HepG2 (cell line): ENCODE measurements around the gene RNMT. TPM values are rescaled to one million over a fixed set of nuclear protein-coding genes. Genes with fewer than 3 reads are reported as not detected.

Experiments used
- ATAD3A ChIP-seq: sonication (generic); formaldehyde crosslinking; IDR thresholded peaks from 2 replicates; pipeline ENCODE4 v1.4.0; 2020; ENCODE audit warnings: missing genetic modification reagents
- EED ChIP-seq: sonication (generic); formaldehyde crosslinking; IDR thresholded peaks from 2 replicates; pipeline ENCODE4 v1.5.0; 2020; ENCODE audit warnings: mild to moderate bottlenecking, missing genetic modification reagents
- FOXP1 ChIP-seq, 2 experiments: fragments of 450-650 bp in 1 of 2; IDR thresholded peaks; 2 replicates each; pipeline ENCODE4 v1.6.1; 2017 to 2018; ENCODE audit warnings: antibody characterized with exemption in 1 of 2
- HNF4A ChIP-seq: sonication (generic); formaldehyde crosslinking; IDR thresholded peaks from 2 replicates; pipeline ENCODE4 v1.4.0; 2020; ENCODE audit warnings: missing genetic modification reagents
- ISX ChIP-seq: sonication (generic); formaldehyde crosslinking; conservative IDR thresholded peaks from 2 replicates; pipeline ENCODE4 v1.5.0; 2020; ENCODE audit warnings: missing genetic modification reagents
- NFIB ChIP-seq: sonication (generic); formaldehyde crosslinking; IDR thresholded peaks from 2 replicates; pipeline ENCODE4 v1.9.0; 2021; ENCODE audit warnings: missing genetic modification reagents, mild to moderate bottlenecking, borderline replicate concordance
- NR2F2 ChIP-seq: IDR thresholded peaks from 2 replicates; pipeline ENCODE4 v1.6.1; 2012; ENCODE audit warnings: low read depth, inconsistent platforms, borderline replicate concordance
- POGZ ChIP-seq: sonication (generic); formaldehyde crosslinking; IDR thresholded peaks from 2 replicates; pipeline ENCODE4 v1.4.0; 2020; ENCODE audit warnings: mild to moderate bottlenecking, missing genetic modification reagents
- RORA ChIP-seq: sonication (generic); formaldehyde crosslinking; IDR thresholded peaks from 2 replicates; pipeline ENCODE4 v1.5.0; 2020; ENCODE audit warnings: mild to moderate bottlenecking, missing genetic modification reagents, moderate library complexity
- SOX6 ChIP-seq, 2 experiments: fragments of 450-650 bp in 1 of 2; sonication (generic) in 1 of 2; formaldehyde crosslinking in 1 of 2; IDR thresholded peaks; 2 replicates each; pipeline versions ENCODE4 v1.4.0 to v1.6.1; 2017 to 2020; ENCODE audit warnings: antibody characterized with exemption in 1 of 2, mild to moderate bottlenecking in 1 of 2, missing genetic modification reagents in 1 of 2
- ZBTB14 ChIP-seq: sonication (generic); formaldehyde crosslinking; IDR thresholded peaks from 2 replicates; pipeline ENCODE4 v1.4.0; 2020; ENCODE audit warnings: missing genetic modification reagents
- ZBTB26 ChIP-seq: IDR thresholded peaks from 2 replicates; pipeline ENCODE4 v1.6.1; 2016; ENCODE audit warnings: missing compliant biosample characterization, missing genetic modification reagents, borderline replicate concordance
- ZNF318 ChIP-seq: sonication (generic); formaldehyde crosslinking; IDR thresholded peaks from 2 replicates; pipeline ENCODE4 v1.4.0; 2020; ENCODE audit warnings: mild to moderate bottlenecking, missing genetic modification reagents
- ZNF383 ChIP-seq: sonication (generic); formaldehyde crosslinking; IDR thresholded peaks from 2 replicates; pipeline ENCODE4 v1.4.0; 2020; ENCODE audit warnings: missing genetic modification reagents, mild to moderate bottlenecking, borderline replicate concordance
- ZNF484 ChIP-seq: sonication (generic); formaldehyde crosslinking; IDR thresholded peaks from 2 replicates; pipeline ENCODE4 v1.5.1; 2020; ENCODE audit warnings: mild to moderate bottlenecking, low read depth, missing genetic modification reagents, borderline replicate concordance
- ZNF496 ChIP-seq: sonication (generic); formaldehyde crosslinking; IDR thresholded peaks from 2 replicates; pipeline ENCODE4 v1.8.1; 2023; ENCODE audit warnings: mild to moderate bottlenecking, moderate library complexity, missing genetic modification reagents; ENCODE audit not compliant: insufficient replicate concordance
- polyA plus RNA-seq, 8 experiments: library from polyadenylated mRNA; depleted of rRNA in 3 of 8; stranded (reverse) in 7 of 8; unstranded in 1 of 8; fragments of >200 nt; fragmentation: Illumina TruSeq in 4 of 8; extraction: Trizol in 4 of 8; gene quantifications; 2 replicates each; pipeline versions ENCODE4 v1.2.1 to v1.2.3, GENCODE V29; 2011 to 2016; ENCODE audit warnings: low read depth in 4 of 8, missing spikeins in 1 of 8, mixed read lengths in 1 of 8; ENCODE audit not compliant: insufficient read depth in 1 of 8
- total RNA-seq, 5 experiments: library from RNA; depleted of rRNA; stranded (reverse); fragments of >200 nt; fragmentation: Illumina TruSeq; extraction: Trizol; gene quantifications; 2 replicates each; pipeline ENCODE4 v1.2.3, GENCODE V29; 2016; ENCODE audit warnings: low read depth in 1 of 5

The RNMT gene
- total and polyA plus RNA-seq, 2 of the 13 experiments (the other 11 are each of a cell fraction or from before 2014, with no cell fraction given) = 22.9 to 24.4 TPM

DNA sequence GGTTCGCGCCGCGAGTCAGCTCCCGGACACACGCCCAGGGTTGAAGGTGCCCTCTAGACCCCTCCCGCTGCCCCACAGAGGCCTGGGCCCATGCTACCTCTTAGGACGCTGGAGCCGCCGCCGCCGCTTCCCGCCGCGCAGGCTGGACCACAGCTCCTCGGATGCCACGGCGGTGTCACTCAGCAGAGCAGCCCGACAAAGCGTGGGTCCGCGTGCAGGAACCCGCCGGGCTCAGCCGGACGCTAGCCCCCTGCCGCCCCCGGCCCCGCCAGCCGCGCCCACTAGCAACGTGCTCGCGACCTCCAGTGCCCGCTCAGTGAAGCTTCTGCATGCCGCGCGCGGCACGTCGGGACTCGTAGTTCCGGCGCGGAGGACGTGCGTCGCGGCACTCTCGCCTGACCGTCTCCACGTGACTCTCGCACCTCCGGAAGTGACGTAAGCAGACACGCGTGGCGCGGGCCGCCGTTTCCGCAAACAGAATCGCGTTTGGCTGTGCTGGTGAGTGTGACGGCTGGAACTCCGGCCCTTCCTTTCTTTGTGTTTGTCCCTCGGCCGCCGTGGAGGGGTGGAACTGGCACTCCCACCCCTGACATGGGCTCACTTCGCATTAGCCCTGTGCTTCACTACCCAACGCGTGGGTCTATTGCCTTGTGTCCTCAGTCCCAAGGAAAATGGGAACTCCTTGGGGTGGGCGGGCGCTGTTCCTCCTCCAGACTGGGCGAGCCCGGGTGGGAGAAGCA lies at the start of gene RNMT, which contains the start of gene FAM210A (continued):
- TF ChIP-seq ZNF318 (CRISPR knock-in tag) (peak; percentile 88), ZNF383 (CRISPR knock-in tag) (no peak), SOX6 (IDR thresholded peaks at IDR 0.05) (no peak), SOX6 (CRISPR knock-in tag; IDR thresholded peaks at IDR 0.05) (peak; percentile 68), FOXP1 (IDR thresholded peaks at IDR 0.05) (no peak), FOXP1 (CRISPR knock-in tag; IDR thresholded peaks at IDR 0.05) (0 out of 2 replicates have a peak, but pooled peaks have one; percentile 7), ZBTB26 (CRISPR knock-in tag) (peak; percentile 23; the same call in 1 of the 2 replicates), POGZ (CRISPR knock-in tag) (peak; percentile 95), NFIB (CRISPR knock-in tag) (no peak), ATAD3A (CRISPR knock-in tag) (no peak), NR2F2 (no peak), ZBTB14 (peak; percentile 84), ISX (CRISPR knock-in tag) (no peak), HNF4A (CRISPR knock-in tag) (peak; percentile 41), EED (peak; percentile 43; the same call in 1 of the 2 replicates), ZNF496 (no peak), ZNF484 (CRISPR knock-in tag) (0 out of 2 replicates have a peak, but pooled peaks have one; percentile 37), RORA (CRISPR knock-in tag) (no peak)
